Neuronal stem cell (in vitro differentiated cells): ENCODE results near the gene SETD9.

ENCODE experiments used
- DNase-seq: peaks from one replicate; pipeline ENCODE4 v3.0.0-alpha.2; 2013; ENCODE audit warnings: low spot score
- H2AFZ ChIP-seq: one replicate; pipeline ENCODE4 v1.6.1; 2013; ENCODE audit warnings: mild to moderate bottlenecking, low read length, inconsistent platforms
- H2AK5ac ChIP-seq: 2 replicates; pipeline ENCODE4 v1.6.1; 2013; ENCODE audit warnings: low read depth, mild to moderate bottlenecking, inconsistent platforms, low read length, moderate library complexity, mixed read lengths
- H2BK120ac ChIP-seq: 2 replicates; pipeline ENCODE4 v1.6.1; 2013; ENCODE audit warnings: low read depth, mild to moderate bottlenecking, inconsistent platforms, low read length, moderate library complexity, mixed read lengths
- H2BK12ac ChIP-seq: one replicate; pipeline ENCODE4 v1.6.1; 2013; ENCODE audit warnings: low read length, inconsistent platforms
- H2BK15ac ChIP-seq: 2 replicates; pipeline ENCODE4 v1.6.1; 2013; ENCODE audit warnings: mild to moderate bottlenecking, low read length, inconsistent platforms, mixed read lengths
- H2BK5ac ChIP-seq: one replicate; pipeline ENCODE4 v1.6.1; 2013; ENCODE audit warnings: inconsistent platforms, mild to moderate bottlenecking, low read length, moderate library complexity
- H3K14ac ChIP-seq: one replicate; pipeline ENCODE4 v1.6.1; 2013; ENCODE audit warnings: low read length, inconsistent platforms
- H3K18ac ChIP-seq: 2 replicates; pipeline ENCODE4 v1.6.1; 2013; ENCODE audit warnings: low read length, inconsistent platforms
- H3K23ac ChIP-seq: 2 replicates; pipeline ENCODE4 v1.6.1; 2013; ENCODE audit warnings: low read depth, mild to moderate bottlenecking, mixed read lengths, low read length, inconsistent platforms; ENCODE audit not compliant: poor library complexity
- H3K27ac ChIP-seq: replicated peaks from 3 replicates; pipeline ENCODE4 v1.5.1; 2013; ENCODE audit warnings: low read length, inconsistent platforms
- H3K27me3 ChIP-seq, 3 experiments: 2 replicates each; pipeline ENCODE4 v1.6.1; 2013; ENCODE audit warnings: low read length in 3 of 3, mild to moderate bottlenecking in 2 of 3, inconsistent platforms in 1 of 3, low read depth in 1 of 3, mixed read lengths in 1 of 3, moderate library complexity in 1 of 3; ENCODE audit not compliant: control insufficient read depth in 3 of 3, insufficient read depth in 3 of 3
- H3K36me3 ChIP-seq, 2 donors: replicated peaks in 1 of 2; 2 replicates each; pipeline ENCODE4 v1.6.1; 2013; ENCODE audit warnings: low read length in 2 of 2; ENCODE audit not compliant: control insufficient read depth in 2 of 2, insufficient read depth in 2 of 2
- H3K4ac ChIP-seq: 2 replicates; pipeline ENCODE4 v1.6.1; 2013; ENCODE audit warnings: inconsistent platforms, mild to moderate bottlenecking, low read length, moderate library complexity
- H3K4me1 ChIP-seq, 2 donors: 1 replicate in 1 of 2; 2 replicates in 1 of 2; pipeline ENCODE4 v1.6.1; 2013; ENCODE audit warnings: low read length in 2 of 2, low read depth in 1 of 2; ENCODE audit not compliant: control insufficient read depth in 2 of 2, insufficient read depth in 1 of 2
- H3K4me2 ChIP-seq: one replicate; pipeline ENCODE4 v1.6.1; 2013; ENCODE audit warnings: mild to moderate bottlenecking, low read length, inconsistent platforms; ENCODE audit not compliant: insufficient read depth, poor library complexity, severe bottlenecking
- H3K4me3 ChIP-seq, 2 donors: 2 replicates each; pipeline ENCODE4 v1.5.1; 2013; ENCODE audit warnings: low read length in 2 of 2, mild to moderate bottlenecking in 2 of 2, inconsistent platforms in 1 of 2, moderate library complexity in 1 of 2
- H3K79me1 ChIP-seq: one replicate; pipeline ENCODE4 v1.6.1; 2013; ENCODE audit warnings: low read depth, mild to moderate bottlenecking, inconsistent platforms, low read length, moderate library complexity
- H3K9ac ChIP-seq: one replicate; pipeline ENCODE4 v1.6.1; 2013; ENCODE audit warnings: mild to moderate bottlenecking, low read depth, low read length, inconsistent platforms; ENCODE audit not compliant: poor library complexity
- H3K9me3 ChIP-seq, 2 donors: replicated peaks in 1 of 2; 2 replicates each; pipeline versions ENCODE3 to v1.6.1; 2013; ENCODE audit warnings: low read length in 2 of 2, mild to moderate bottlenecking in 2 of 2, inconsistent platforms in 1 of 2, low read depth in 1 of 2, mixed read lengths in 1 of 2, moderate library complexity in 1 of 2; ENCODE audit not compliant: control insufficient read depth in 2 of 2, insufficient read depth in 1 of 2
- H4K8ac ChIP-seq: one replicate; pipeline ENCODE4 v1.6.1; 2013; ENCODE audit warnings: low read depth, mild to moderate bottlenecking, inconsistent platforms, low read length, moderate library complexity
- H4K91ac ChIP-seq: one replicate; pipeline ENCODE4 v1.6.1; 2013; ENCODE audit warnings: low read length, low read depth, mild to moderate bottlenecking, inconsistent platforms; ENCODE audit not compliant: poor library complexity
- WGBS, 2 donors: extraction: QIAGEN DNeasy Blood & Tissue Kit; methylation state at CpG; one replicate each; pipeline ENCODE4 v1.1.7; 2013; ENCODE audit warnings: missing lambda C conversion rate in 2 of 2, mixed read lengths in 1 of 2; ENCODE audit not compliant: insufficient read length in 2 of 2, insufficient replicate concordance in 1 of 2; ENCODE audit errors: extremely low coverage in 2 of 2; 5-methylcytosine and 5-hydroxymethylcytosine counted together

SETD9 gene

DNA sequence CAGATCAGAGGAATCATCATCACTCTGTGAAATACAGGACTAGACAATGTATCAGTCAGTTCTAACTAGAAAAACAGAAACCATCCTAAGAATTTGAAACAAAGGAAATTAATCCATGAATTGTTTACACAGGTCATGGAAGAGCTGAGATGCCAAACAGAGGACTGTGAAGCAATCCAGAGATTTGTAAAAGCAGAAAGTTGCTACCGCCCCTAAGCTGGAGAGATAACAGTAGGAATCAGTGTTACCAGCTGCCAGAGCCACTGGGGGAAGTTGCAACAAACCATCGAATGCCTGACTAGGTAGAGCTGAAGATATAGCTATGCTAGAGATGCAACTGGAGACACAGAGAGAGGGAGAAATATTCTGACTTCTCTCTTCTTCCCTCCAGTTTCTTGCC lies 52.9 kb downstream of the SETD9 start:
- Histone ChIP-seq H3K14ac (no peak overlapping the region), H2AFZ (no peak overlapping the region), H3K4me2 (no peak overlapping the region), H3K9me3 (peaks cover 0 to 1% of the 10 kb centered on the region in 2 donors), H3K18ac (no peak overlapping the region), H3K4me3 (no peak overlapping the region), H2AK5ac (no peak overlapping the region), H4K8ac (no peak overlapping the region), H2BK12ac (no peak overlapping the region), H2BK15ac (no peak overlapping the region), H3K36me3 (no peaks in the 10 kb centered on the region), H2BK5ac (no peak overlapping the region), H3K9ac (no peak overlapping the region), H3K79me1 (no peaks in the 10 kb centered on the region), H4K91ac (no peak overlapping the region), H3K23ac (no peak overlapping the region), H3K4ac (no peak overlapping the region), H3K4me1 (peaks cover 0 to 1% of the 10 kb centered on the region in 2 donors), H3K27ac (no peak overlapping the region), H3K27me3 (peaks cover 0 to 46% (median 2%) of the 10 kb centered on the region in 3 experiments), H2BK120ac (no peak overlapping the region)
- DNase-seq = no peak
- WGBS, 2 donors = no CpG with 5 or more reads among the region's 2 CpGs

DNA sequence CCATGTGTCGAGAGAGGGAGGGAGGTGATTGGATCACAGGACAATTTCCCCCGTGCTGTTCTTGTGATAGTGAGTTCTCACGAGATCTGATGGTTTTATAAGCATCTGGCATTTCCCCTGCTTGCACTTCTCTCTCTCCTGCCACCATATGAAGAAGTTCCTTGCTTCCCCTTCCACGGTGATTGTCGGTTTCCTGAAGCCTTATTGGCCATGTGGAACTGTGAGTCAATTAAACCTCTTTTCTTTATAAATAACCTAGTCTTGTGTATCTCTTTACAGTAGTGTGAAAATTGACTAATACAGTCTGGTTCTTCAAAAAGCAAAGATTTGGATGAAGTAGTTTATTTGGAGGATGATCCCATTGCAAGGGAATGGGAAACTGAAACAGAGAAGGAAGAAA lies 53.9 kb downstream of the SETD9 start:
- Histone ChIP-seq H3K36me3 (no peaks in the 10 kb centered on the region), H2BK15ac (no peak overlapping the region), H3K79me1 (no peaks in the 10 kb centered on the region), H3K27me3 (peaks cover 0 to 41% (median 0%) of the 10 kb centered on the region in 3 experiments), H4K91ac (no peak overlapping the region), H3K14ac (no peak overlapping the region), H2BK120ac (no peak overlapping the region), H3K9ac (no peak overlapping the region), H2AK5ac (no peak overlapping the region), H3K18ac (no peak overlapping the region), H3K4ac (no peak overlapping the region), H3K4me1 (peaks cover 0 to 1% of the 10 kb centered on the region in 2 donors), H2BK12ac (no peak overlapping the region), H3K4me3 (no peak overlapping the region), H3K23ac (no peak overlapping the region), H4K8ac (no peak overlapping the region), H2AFZ (no peak overlapping the region), H3K9me3 (peaks cover 0 to 1% of the 10 kb centered on the region in 2 donors), H2BK5ac (no peak overlapping the region), H3K27ac (no peak overlapping the region), H3K4me2 (no peak overlapping the region)
- no CpG with 5 or more reads among the region's 5 CpGs for WGBS, 2 donors
- DNase-seq = no peak

DNA sequence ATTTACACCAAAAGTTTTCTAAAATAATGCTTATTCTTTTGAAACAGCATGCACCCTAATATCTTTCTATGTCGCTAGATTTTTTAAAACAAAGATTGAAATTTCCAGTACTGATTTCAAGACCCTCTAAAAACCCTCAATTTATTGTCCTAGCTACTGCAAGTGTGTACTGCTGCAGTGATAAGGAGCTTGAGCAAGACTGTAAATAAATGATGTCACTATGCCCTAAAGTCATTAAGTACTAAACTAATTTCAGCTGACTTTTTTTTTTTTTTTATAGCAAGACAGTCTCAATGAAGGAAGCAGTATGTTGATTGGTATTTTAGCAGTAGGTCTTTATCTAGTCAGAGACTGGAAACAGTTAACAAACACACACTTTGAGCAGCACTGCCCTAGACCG lies 54.8 kb downstream of the SETD9 start:
- WGBS, 2 donors = no CpG with 5 or more reads among the region's 2 CpGs
- Histone ChIP-seq H3K27me3 (peaks cover 0 to 41% (median 0%) of the 10 kb centered on the region in 3 experiments), H2AK5ac (no peak overlapping the region)

More for the DNA sequence above, 54.8 kb downstream of the SETD9 start:
- Histone ChIP-seq H3K4me1 (peaks cover 0 to 1% of the 10 kb centered on the region in 2 donors), H3K4ac (no peak overlapping the region), H3K4me3 (no peak overlapping the region), H2BK120ac (no peak overlapping the region), H2BK5ac (no peak overlapping the region), H2AFZ (no peak overlapping the region), H4K8ac (no peak overlapping the region), H3K36me3 (no peaks in the 10 kb centered on the region), H2BK15ac (no peak overlapping the region), H2BK12ac (no peak overlapping the region), H3K79me1 (no peaks in the 10 kb centered on the region), H3K18ac (no peak overlapping the region), H3K4me2 (no peak overlapping the region), H3K9ac (no peak overlapping the region), H3K23ac (no peak overlapping the region), H3K14ac (no peak overlapping the region), H3K9me3 (peaks cover 0 to 1% of the 10 kb centered on the region in 2 donors), H4K91ac (no peak overlapping the region), H3K27ac (no peak overlapping the region)
- no peak for DNase-seq
